ENCODE measurements around the gene CYP2D6.
"Not testable (repeated sequence)": the region's sequence is repeated elsewhere in the genome, so short reads cannot be mapped to it uniquely, and the experiment has no call there.

CYP2D6 gene

DNA sequence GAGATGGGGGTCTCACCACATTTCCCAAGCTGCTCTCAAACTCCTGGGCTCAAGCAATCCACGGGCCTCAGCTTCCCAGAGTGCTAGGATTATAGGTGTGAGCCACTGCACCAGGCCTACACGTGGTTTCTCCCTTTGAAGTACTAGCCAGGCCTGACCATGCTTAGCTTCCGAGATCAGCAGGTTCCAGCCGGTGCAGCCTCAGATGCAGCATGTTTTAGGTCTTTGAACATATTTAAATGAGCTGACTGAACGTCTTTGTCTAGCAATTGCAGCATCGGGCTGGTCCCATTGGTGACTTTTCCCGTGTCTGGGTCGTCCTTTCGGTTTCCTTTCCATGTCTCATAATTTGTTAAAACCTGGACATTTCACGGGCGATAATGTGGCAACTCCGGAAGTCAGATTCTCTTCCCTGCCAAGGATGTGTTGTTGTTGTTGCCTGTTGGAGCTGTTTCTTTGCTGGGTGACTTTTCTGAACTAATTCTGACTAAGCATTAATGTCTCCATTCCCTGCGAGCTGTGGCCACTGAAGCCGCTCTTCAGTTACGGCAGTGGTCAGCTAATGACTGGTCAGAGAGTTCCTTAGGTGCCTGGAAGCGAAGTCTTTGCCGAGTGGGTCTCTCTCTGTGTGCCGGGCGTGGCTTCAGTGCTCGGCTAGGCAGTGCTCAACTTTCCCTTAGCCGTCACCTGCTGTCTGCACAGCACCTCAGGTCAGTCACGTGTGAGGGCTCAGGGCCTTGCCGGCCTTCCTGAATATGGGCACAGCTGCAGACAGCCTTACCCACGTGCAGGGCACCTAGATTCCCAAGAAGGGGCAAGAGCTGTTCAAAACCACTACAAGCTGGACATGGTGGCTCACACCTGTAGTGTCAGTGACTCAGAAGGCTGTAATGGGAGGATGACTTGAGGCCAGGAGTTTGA, 3.8 kb upstream of the CYP2D6 start:
- DNase-seq (ENCODE audit: low spot score): no peak

DNA sequence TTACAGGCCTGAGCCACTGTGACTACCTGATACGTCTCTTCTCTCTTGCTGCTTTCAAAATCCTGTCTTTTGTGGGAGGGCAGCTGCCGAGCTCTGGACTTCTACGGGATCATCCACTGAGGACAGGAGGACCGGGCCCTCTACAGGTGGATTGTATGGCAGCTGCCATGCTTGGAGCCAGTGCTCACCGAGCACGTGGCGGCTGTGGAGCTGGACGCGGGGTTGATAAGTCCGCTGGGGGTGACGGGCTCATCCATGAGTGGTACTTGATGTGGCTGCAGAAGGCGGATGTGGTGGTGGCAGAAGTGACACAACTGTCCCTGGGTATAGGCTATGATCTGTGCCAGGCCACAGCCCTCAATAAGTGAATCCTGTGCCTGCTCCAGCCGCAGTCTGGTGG, 1.8 kb upstream of the CYP2D6 start:
- DNase-seq (ENCODE audit: low spot score): no peak

DNA sequence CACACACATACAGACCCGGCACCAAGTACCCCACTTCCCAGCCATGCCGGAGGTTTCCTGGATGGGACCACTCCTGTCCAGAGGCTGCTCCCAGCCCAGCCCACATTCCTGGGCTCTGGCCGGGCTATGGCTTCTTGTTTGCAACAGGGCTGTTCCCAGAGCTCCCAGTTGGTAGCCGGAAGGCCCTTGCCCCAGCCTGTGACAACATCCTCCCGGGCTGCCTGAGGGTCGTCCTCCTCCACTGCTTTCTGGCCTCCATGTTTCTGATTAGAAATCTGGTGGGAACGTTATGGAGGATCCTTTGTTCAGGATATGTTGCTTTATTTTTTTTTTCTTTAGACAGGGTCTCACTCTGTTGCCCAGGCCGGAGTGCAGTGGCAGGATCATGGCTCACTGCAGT, 952 bp upstream of the CYP2D6 start:
- no peak for DNase-seq (ENCODE audit: low spot score)

DNA sequence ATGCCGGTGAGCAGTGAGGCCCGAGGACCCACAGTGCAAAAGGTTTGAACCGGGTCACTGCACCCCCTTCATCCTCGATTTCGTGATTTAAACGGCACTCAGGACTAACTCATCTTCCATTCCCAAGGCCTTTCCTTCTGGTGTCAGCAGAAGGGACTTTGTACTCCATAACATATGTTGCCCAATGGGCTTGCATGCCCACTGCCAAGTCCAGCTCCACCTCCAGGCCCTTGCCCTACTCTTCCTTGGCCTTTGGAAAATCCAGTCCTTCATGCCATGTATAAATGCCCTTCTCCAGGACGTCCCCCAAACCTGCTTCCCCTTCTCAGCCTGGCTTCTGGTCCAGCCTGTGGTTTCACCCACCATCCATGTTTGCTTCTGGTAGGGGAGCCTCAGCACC, 428 bp downstream of the CYP2D6 start:
- not testable (repeated sequence) for DNase-seq (ENCODE audit: low spot score)

DNA sequence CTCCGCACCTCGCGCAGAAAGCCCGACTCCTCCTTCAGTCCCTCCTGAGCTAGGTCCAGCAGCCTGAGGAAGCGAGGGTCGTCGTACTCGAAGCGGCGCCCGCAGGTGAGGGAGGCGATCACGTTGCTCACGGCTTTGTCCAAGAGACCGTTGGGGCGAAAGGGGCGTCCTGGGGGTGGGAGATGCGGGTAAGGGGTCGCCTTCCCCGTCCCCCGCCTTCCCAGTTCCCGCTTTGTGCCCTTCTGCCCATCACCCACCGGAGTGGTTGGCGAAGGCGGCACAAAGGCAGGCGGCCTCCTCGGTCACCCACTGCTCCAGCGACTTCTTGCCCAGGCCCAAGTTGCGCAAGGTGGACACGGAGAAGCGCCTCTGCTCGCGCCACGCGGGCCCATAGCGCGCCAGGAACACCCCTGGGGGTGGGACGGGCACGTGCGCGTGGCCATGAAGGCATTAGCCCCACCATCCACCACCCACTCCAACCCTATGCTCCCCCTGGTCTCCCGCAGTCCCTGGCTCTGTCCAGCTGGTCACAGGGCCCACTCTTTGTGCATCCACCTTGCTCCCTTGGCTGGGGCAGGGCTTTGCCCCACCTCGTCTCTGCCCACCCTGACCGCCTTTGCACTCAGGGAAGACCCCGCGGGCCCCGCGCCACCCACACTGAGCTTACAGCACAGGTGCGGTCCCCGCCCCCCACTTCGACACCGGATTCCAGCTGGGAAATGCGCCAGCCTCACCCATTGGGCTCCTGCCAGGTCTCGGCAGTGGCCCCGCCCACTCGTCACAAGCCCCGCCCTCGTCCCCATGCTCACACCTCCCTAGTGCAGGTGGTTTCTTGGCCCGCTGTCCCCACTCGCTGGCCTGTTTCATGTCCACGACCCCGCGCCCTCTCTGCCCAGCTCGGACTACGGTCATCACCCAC, 1.6 kb downstream of the CYP2D6 start:
- peak; percentile 93 for DNase-seq (ENCODE audit: low spot score)

DNA sequence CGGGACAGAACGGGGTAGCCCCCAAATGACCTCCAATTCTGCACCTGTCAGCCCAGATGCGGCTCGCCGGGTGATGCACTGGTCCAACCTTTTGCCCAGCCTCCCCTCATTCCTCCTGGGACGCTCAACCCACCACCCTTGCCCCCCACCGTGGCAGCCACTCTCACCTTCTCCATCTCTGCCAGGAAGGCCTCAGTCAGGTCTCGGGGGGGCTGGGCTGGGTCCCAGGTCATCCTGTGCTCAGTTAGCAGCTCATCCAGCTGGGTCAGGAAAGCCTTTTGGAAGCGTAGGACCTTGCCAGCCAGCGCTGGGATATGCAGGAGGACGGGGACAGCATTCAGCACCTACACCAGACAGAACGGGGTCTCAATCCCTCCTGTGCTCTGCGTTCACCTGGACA, 2.6 kb downstream of the CYP2D6 start:
- not testable (repeated sequence) for DNase-seq (ENCODE audit: low spot score)

DNA sequence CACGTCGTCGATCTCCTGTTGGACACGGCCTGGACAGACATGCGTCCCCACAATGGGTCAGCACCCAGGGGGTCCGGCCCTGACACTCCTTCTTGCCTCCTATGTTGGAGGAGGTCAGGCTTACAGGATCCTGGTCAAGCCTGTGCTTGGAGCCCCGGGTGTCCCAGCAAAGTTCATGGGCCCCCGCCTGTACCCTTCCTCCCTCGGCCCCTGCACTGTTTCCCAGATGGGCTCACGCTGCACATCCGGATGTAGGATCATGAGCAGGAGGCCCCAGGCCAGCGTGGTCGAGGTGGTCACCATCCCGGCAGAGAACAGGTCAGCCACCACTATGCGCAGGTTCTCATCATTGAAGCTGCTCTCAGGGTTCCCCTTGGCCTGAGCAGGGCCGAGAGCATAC, 3.0 kb downstream of the CYP2D6 start:
- no peak for DNase-seq (ENCODE audit: low spot score)

DNA sequence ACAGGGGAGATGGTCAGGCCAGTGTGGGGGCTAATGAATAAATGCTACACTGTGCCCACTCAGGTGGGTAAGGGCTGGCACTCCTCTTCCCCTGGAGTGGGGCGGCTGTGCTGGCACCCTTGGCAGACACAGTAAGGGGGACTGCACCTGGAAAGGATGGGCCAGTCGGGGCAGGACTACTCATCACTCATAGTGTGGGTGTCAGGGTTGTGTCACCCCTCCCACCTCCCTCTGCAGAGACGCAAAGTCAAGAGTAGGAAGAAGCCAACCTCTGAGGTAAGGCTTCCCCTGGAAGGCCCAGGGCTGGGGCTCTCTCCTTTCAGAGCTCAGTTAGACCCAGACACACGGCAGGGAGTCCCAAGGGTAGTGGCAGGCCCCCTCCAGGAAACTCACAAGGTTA, 7.1 kb downstream of the CYP2D6 start:
- not testable (repeated sequence) for DNase-seq (ENCODE audit: low spot score)

DNA sequence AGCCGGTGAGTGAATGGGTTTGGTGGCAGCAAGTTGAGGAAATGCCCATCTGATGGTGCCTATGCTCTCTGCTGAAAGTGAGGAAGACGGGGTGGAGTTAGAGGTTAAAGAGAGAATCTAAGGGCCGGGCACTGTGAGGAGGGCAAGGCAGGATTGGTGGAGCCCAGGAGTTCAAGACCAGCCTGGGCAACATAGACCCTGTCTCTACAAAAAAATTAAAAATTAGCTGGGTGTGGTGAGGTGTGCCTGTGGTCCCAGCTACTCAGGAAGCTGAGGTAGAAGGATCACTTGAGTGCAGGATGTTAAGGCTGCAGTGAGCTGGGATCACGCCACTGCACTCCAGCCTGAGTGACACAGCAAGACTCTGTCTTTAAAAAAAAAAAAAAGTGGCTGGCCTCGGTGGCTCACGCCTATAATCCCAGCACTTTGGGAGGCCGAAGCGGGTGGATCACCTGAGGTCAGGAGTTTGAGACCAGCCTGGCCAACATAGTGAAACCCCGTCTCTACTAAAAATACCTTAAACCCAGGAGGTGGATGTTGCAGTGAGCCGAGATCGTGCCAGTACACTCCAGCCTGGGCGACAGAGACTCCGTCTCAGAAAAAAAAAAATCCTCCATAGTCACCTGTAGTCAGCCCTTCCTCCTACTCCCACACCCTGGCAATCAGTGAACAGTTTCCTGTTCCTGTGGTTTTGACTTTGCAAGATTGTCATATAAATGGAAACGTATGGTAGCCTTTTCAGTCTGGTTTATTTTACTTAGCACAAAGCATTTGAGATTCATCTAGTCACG, 10.2 kb downstream of the CYP2D6 start:
- not testable (repeated sequence) for DNase-seq (ENCODE audit: low spot score)

DNA sequence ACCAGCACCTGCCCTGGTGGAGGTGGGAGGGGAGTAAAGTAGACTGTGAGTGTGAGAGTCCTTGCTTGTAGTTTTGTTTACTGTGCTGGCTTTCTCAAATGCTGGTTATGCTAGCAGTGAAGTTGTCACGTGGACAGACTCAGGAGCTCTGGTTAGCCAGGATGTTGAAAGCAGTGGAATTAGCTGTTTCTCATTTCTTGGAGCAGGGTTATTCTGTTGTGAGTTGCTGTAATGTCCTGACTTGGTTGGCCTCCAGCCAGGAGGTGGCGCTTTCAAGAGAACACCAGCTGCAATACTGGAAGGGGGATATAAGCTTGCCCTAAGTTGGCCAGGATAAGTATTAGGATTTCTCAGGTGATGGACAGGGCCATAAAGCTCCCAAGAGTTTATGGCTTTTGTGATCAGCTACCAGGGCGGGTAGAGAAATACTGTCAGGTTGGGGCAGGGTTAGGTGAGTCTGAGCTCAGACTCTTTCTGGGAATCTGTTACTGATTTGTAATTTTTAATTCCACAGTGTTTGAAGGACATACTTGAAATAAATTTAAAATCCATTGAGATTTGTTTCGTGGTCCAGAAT, 13.7 kb downstream of the CYP2D6 start:
- DNase-seq (ENCODE audit: low spot score): no peak

DNA sequence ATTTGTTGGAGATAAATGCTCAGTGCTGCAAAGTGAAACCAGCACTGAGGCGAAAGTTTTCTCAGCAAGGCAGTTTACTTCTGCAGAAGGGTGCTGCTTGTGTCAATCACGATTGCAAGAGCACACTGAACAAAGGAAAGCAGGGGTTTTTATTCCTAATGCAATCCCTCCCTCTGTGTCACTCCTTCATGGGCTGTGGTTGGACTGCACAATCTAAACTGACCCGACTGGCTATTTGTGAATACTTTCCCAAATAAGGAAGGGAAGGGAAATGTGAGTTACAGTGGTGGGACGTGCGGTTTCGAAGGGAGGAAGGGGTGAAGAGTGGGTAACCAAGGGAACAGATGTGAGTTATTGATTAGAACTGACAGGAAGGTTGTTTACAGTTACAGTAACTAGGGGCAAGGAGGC, 15.2 kb downstream of the CYP2D6 start:
- DNase-seq (ENCODE audit: low spot score): not testable (repeated sequence)

DNA sequence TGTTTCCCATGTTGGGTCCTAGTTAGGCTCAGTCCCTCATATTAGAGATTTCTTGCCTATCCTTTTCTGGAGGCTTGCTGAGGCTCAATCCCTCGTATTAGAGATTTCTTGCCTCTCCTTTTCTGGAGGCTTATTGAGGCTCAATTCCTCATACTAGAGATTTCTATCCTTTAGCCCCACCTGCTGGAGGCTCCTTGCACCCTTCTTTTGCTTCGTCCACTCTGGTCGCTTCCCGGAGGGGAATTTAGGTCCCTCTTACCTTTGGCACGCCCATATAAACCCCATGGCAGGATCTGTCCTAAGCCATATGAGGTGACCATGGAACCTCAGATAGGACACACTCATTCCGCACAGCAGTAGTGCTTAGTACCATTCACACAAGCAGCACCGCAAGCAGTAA, 15.9 kb downstream of the CYP2D6 start:
- DNase-seq (ENCODE audit: low spot score): no peak

DNA sequence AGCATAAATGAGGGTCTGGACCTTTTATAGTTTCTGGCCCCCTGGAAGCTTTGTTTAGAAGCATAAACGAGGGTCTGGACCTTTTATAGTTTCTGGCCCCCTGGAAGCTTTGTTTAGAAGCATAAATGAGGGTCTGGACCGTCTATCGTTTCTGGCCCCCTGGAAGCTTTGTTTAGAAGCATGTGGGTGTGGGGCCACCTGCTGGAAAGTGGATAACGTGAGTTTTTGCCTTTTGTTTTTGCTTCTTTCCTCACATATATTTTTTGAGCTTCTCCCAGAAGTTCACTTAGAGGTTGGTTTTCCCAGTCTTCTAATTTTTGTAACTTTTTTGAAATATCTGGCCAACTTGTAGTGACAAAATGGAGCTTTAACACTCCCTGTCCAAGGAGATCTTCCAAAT, 17.8 kb downstream of the CYP2D6 start:
- not testable (repeated sequence) for DNase-seq (ENCODE audit: low spot score)

DNA sequence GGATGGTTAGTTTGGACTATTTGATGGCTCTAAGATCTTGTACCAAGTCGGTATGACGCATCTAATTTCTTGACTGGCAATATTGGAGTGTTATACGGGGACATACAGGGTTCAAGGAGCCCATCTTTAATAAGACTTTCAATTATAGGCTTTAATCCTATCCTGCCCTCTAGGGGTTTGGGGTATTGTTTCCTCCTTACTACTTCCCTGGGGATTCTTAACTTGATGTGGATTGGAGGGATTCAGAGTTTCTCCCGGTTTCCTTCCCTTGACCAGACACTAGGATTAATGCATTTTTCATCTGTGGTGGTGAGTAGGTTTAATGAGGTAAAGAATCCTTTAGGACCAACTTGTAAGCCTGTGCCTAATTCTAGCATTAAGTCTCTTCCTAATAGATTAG, 18.8 kb downstream of the CYP2D6 start:
- peak; percentile 26 for DNase-seq (ENCODE audit: low spot score)

DNA sequence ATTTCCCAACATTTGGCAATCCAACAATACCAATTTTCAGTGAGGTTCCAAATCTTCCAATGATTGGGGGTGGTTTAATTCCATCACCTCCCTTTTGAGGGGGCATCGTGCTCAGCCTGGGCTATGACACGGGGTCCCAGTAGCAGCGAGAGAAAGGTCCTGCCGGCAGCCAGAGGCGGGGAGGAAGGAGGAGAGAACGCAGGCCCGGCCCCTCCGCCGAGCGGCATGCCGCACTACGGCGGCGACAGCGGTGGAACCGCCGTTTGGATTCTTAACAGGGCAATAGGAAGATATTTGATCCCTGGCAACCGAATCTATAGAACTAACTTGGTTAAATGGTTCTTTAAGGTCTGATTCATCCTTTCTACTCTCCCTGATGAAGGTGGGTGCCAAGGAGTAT, 21.8 kb downstream of the CYP2D6 start:
- no peak for DNase-seq (ENCODE audit: low spot score)

DNA sequence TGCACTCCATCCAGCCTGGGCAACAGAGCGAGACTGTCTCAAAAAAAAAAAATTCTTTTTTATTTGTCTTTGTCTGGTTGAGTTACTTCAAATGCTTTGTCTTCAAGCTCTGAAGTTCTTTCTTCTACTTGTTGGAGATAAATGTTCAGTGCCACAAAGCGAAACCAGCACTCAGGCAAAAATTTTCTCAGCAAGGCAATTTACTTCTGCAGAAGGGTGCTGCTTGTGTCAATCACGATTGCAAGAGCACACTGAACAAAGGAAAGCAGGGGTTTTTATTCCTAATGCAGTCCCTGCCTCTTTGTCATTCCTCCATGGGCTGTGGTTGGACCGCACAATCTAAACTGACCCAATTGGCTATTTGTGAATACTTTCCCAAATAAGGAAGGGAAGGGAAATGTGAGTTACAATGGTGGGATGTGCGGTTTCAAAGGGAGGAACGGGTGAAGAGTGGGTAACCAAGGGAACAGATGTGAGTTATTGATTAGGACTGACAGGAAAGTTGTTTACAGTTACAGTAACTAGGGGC, 26.2 kb downstream of the CYP2D6 start:
- DNase-seq (ENCODE audit: low spot score): not testable (repeated sequence)

DNA sequence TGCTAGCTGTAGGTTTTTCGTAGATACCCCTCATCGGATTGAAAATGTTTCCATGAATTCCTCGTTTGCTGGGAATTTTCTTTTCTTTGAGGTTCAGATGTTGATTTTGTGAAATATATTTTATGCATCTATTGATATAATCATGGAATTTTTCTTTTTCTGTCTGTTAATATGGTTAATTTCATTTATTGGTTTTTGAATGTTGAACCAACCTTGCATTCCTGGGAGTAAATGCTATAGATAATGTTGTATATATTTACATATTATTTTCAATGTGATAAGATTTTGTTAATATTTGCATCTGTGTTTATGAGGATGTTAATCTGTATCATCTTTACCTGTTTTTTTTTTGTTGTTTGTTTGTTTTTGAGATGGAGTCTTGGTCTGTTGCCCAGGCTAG, 29.4 kb downstream of the CYP2D6 start:
- DNase-seq (ENCODE audit: low spot score): no peak

DNA sequence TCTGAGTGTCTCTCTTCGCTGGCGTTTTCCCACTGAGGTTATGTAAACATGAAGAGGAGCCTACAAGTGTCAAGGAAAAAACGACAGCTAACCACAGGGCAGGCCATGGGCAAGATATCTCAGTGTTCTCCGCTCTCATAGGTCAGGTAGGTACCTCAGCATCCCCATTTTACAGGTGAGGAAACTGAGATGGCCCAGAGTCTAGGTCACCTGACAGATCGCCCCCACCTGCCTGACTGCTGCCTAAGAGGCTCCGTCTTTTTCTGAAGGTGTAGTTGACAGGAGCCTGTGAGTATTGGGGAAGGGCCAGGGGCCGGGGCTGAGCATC, 39.2 kb downstream of the CYP2D6 start:
- no peak for DNase-seq (ENCODE audit: low spot score)

DNA sequence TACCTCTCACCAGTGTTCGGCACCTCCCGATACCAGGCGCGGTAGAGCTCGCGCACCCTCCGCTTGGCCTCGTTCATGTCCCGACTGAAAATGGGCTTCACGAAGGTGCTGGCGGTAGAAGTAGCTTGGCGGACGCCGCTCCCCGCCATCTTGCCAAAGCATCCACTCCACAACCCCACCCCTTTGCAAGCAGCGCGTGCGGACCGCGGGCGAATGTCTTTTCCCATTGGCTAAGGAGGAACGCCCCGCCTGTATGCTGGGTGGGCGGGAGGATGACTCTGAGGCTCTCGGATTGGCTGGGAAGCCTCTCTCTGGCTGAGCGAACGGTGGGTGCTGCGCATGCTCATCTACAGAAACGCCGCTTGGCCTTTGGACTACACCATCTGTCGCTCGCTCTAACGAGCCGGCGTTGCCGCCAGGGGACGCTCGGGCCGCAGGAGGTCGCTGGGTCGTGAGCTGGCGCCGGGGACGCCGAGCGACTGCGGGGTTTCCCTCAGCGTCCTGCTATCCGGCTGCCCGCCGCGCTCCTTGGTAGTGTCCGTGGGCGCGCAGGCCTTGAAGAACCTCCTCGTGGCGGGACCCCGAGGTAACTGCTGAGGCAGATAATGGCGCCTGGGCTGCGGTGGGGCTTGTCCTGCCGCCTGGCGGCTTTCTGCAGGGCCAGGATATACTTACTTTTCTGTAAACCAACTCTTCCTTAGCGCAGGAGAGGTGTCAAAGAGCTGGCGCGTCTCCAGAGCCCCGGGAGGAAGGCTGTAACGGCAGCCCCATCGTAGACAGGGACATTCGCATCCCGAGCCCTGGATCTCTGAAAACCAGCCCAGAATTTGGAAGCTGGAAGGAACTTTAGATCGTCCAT, 39.8 kb downstream of the CYP2D6 start, which contains the start of gene NDUFA6:
TSS of gene NDUFA6 (minus strand) at position 177 of the 859 bp plus-strand sequence. CDS start at position 149, 28 bp downstream.
- DNase-seq (ENCODE audit: low spot score): peak; percentile 97

DNA sequence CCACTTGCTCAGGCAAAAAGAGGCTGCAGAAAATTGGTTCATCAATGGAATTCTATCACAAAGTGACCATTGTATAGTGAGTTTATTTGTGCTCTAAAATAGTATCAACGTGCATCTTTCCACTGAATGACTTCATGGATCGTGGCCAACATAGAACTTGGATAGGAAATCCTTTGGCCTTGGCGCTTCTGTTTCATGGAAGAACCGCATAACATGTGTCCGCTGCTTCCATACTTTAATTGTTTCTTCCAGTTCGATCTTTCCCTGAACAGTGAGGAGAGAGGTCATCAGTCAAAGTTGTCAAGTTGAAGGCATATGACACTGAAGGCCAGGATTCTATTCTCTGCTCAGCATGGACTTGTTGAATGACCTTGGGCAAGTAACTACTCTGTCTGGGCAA, 44.6 kb downstream of the CYP2D6 start:
- no peak for DNase-seq (ENCODE audit: low spot score)
